ENCODE data around the gene SLC35B2.

Gene SLC35B2

GRCh38 chr6:44267252-44267651 lies 9.9 kb upstream of the SLC35B2 start:
- no peak for DNase-seq (ENCODE audit: low read depth)

- DNase-seq (ENCODE audit: low read depth) = no peak
Observed at GRCh38 chr6:44266347-44266746, 9.0 kb upstream of the SLC35B2 start.

GRCh38 chr6:44265722-44266233 lies 8.4 kb upstream of the SLC35B2 start:
- no peak for DNase-seq (ENCODE audit: low read depth)

- DNase-seq (ENCODE audit: low read depth) = peak; percentile 94
Observed at GRCh38 chr6:44265007-44265721, 7.8 kb upstream of the SLC35B2 start, which contains the start of gene NFKBIE. TSS of gene NFKBIE (minus strand) at chr6:44265551. CDS start at chr6:44265346, 205 bp downstream.

DNA sequence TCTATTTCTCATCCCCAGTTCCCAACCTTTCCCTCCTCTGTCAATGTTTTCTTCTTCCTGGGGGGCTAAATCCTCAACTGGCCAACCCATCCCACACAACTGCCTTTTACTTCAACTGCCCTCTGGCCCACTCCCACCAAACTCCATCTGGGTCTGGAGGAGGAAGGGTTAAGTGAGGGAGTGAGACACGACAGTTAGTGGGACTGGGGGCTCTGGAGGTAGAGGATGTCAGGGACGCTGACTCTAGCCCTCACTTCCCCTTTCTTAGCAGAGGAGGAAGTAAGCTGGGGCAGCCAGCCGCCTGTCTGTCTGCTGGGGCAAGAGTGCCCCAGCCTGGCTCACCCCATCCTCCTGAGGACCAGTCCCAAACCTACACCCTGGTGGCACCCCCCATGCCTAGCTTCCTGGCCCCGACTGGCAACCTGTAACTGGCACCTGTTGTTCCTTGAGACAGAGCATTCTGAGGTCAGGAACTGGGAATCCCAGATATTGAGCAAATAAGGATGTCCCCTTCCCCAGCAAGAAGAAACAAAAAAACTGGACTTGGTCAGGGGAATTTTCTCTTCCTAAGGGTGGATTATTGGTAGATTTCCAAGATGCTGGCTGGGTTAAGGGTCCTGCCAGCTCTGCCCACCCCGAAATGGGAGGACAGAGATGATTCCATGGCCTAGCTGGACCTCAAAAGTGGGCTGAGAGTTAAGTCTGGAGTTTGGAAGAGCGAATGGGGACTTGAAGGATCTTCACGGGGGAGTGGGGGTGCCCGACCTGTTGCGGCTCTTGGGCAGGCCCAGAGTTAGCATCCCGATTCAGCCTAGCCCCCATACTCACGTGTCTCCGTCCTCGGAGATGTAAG lies 7.1 kb upstream of the SLC35B2 start:
- no peak for DNase-seq (ENCODE audit: low read depth)

DNA sequence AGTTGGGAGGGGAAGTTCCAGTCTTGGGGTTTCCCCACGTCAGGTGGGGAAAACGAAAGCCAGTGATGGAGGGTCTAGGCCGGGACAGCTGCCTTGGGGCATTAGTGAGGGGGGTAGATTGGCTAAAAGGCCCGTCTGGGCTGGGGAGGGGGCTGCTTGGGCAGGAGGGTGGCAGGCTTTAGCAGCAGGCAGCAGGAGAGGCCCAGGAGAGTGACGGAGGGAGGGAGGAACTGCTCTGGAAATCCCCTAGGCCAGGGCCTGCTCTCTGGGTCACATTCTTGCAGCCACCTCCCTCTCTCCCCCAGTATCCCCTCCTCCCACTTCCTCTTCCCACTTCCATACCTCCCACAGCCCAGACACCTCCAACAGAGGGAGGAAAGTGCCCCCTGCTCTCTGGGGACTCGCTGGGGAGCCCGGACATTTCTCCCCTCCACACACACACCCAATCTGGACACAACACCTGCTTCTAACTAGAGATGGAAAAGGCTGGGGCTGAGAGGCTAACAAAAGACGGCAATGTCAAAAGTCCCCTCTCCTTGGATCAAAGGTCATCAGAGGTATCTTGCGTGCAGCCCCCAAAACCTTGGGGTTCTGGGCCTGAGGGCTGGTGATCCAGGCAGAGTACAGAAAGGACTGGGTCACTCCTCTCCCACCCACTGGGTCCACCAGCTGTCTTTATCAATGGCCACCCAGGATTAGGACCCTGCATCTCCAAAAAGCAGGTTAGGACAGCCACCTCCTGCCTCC lies 6.2 kb upstream of the SLC35B2 start:
- no peak for DNase-seq (ENCODE audit: low read depth)

DNA sequence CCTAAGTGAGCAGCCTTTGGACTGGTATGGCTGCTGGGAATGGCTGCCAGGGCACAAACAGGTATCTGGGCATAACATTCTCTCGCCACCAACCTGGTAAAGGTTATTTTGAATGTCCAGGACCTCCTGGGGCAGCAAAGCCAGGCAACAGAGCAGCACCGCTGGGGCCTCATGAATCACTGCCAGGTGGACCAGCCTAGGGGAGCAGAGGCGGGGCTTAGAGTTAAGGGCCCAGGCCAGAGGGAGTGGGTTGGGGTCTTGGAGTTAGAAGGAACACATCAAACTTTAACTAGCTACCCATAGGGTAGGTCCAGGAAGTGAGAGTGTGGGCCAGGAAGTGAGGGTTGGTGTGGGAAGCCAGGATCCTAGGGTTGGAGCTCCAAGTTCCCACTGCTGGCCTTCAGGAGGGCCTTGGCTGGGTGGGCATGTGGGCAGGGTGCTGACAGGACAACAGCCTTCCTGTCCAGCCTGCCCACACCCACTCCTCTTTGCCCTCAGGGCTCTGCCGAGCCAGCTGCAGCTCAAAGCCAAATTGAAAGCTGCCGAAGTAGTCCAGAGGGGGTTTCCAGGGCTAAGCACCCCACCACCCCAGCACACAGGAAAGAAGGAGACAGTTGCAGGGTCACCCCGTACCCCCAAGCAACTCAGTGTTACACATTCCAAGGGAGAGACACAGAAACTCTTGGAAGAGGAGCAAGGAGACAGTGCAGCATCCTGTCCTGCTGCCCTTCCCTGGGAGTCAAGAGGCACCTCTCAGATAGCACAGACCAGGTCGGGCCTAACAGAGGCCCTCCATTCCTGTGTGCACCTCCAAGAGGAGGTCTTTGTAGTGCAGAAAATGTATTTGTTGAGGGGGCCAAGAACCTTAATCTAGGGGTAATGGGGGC lies 5.4 kb upstream of the SLC35B2 start:
- DNase-seq (ENCODE audit: low read depth) = no peak

DNA sequence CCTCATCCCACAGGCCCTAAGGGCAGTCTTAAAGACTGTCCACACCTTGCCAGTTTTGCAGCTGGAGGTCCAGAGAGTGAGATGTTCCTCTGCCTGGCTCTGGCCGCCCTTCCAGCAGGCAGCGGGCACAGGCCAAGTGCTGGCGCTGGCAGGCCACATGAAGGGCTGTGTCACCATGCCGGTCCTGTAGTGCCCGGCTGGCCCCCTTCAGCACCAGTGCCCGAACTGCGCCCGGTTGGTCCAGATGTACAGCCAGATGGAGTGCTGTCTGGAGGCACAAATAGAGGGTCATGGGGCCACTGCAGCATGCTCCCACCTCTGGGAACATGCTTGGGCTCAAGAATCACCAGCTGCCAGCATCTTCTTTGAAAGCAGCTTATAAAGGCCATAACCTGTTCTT lies 4.3 kb upstream of the SLC35B2 start:
- no peak for DNase-seq (ENCODE audit: low read depth)

GRCh38 chr6:44260451-44261297 lies 3.3 kb upstream of the SLC35B2 start:
- no peak for DNase-seq (ENCODE audit: low read depth)

GRCh38 chr6:44260011-44260410 lies 2.7 kb upstream of the SLC35B2 start:
- no peak for DNase-seq (ENCODE audit: low read depth)

- DNase-seq (ENCODE audit: low read depth) = no peak
Observed at GRCh38 chr6:44258921-44259320, 1.6 kb upstream of the SLC35B2 start.

DNA sequence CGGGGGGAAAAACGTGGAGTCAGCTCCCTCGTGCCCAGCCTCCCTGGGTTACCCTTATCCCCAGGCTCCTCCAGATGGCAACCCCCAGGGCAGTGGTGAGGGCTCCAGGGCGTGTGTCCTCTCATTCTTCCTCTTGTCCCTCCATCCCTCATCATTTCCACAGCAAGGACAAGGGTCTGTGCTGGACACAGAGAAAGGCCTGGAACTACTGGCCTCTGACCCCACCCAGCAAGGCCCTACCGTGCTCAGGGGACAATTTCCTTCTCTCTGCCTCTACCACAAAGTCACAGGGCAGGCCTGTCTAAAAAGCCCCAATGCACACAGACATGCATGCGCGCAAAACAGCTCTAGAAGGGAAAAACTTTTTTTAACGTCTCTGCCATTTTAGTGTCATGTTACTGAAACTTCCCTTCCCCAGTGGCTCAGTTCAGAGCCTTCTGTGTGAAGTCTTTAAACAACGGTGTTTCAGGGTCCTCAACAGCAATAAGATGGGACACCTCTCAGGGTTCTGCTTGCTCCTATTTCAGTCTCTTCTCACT lies 1.1 kb upstream of the SLC35B2 start:
- no peak for DNase-seq (ENCODE audit: low read depth)

DNA sequence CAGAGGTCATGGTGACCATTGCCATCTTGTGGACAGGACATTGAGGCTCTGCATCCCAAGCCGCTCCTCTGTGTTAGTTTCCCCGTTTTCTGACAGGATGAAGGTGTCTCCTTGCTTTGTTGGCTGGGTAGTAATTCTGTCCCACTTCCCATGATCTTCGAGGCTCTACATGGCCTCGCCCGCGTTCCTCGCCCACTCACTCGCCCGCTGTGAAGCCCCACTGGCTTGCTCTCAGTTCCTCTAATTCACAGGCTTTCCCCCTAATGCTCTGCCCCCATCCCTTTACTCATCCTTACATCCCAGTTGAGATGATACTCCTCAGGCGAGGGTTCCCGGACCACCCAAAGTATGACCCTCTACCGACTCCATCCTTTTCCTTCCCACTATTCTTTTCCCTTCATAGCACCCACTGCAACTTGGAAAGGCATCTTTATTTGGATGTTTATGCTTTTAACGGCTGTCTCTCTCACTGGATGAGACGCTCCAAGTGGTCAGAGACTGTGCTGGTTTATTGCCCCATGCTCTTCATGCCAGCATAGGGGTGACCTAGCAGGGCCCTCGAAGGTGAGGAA lies 511 bp upstream of the SLC35B2 start:
- DNase-seq (ENCODE audit: low read depth) = no peak

DNA sequence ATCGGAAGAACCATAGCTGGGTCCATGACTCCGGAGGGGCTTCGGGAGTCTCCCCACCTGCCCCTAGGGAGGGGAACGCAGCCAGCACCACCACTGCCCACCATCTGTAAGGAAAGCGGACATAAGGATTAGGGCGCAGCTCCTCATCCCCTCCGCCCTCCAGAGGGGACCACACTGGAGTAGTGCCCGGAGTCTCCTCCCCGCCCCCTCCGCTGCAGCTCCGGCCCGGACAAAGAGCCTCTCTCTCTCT lies 628 bp downstream of the SLC35B2 start:
- no peak for DNase-seq (ENCODE audit: low read depth)

DNA sequence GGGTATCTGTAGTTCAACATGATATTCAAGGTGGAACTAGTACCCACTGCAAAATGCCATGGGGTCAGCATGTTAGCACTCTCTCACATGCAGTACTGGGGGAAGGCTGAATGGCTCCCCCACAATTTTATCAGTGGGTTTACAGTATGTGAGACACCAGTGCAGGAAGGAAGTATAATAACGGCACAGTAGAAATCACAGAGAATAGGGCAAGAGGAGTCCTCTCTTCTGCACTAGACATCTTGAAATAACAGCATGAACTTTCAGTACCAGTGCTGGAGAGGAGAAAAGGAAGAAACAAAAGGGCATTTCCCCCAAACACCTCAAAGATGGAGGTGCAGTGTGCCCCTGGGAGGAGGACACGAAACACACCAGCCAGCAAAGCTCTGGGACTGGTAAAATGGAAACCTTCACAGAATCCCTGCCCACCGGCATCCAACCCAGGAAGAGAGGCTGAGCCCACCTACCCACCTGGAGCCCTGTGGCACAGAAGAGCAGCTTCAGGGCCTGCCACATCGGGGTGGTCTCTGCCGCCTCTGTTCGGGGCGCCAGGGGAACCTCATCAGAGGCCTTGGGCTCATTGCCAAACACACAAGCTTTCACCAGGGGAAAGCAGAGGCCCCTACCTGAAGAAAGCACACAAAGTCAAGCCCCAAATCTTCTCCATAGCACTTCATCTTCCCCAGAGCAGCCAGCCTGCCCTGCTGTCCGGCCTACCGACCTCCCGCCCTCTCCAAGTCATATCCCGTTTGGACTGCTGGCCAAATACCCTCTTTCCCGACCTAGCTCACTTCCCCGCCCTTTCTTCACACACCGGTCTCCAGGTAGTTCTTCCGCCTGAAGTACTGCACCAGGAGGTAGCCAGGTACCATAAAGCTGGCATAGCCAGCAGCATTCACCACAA lies 1.2 kb downstream of the SLC35B2 start:
- DNase-seq (ENCODE audit: low read depth) = no peak

DNA sequence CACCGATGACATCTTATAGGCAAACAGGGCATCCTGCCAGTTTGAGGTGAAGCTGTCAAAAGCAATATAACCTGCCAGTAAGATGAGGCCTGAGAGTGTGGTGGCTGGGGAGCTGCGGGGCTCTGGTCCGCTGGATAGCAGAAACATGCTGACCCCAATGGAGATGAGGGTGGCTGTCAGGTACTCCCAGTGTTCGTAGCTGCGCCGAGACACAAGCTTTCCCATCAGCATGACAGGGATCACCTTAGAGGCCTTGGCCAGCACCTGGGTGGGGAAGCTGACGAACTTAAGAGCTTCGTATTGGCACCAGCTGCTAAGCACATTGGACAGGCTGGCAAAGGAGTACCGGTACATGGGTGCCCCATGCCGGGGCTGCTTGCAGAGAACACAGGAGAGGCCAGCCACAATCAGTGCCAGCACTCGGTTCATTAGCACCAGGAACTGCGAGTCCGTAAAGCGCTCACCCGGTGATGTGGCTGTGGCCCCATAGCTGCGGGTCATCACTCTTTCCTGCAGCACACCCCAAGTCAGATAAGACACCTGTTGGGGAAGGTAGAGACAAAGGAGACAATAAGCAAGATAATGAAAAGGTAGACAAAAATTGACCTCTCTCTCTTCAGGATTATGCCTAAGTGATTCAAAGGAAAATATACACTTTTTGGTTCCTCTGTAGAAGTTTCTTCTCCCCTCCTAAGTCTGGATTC lies 2.1 kb downstream of the SLC35B2 start:
- no peak for DNase-seq (ENCODE audit: low read depth)

- DNase-seq (ENCODE audit: low read depth) = no peak
Observed at GRCh38 chr6:44254191-44255104, 2.9 kb downstream of the SLC35B2 start.
